K562 (cell line): ENCODE results near the gene OR2F2. TPM values are rescaled to one million over a fixed set of nuclear protein-coding genes. Genes with fewer than 3 reads are reported as not detected.

Experiments used
- CXXC5 ChIP-seq: fragments of 250-450 bp; sonication (Bioruptor Pico); IDR thresholded peaks from 2 replicates; pipeline ENCODE4 v1.8.0; 2022; ENCODE audit warnings: inconsistent platforms, mild to moderate bottlenecking, moderate library complexity
- ETV6 ChIP-seq, 3 experiments: fragments of 150-350 bp in 1 of 3; sonication (generic) in 1 of 3; formaldehyde crosslinking in 1 of 3; IDR thresholded peaks; 2 replicates each; pipeline versions ENCODE4 v1.6.1 to v1.8.0; 2014 to 2022; ENCODE audit warnings: borderline replicate concordance in 2 of 3, low read depth in 2 of 3, antibody characterized with exemption in 1 of 3, low read length in 1 of 3, mild to moderate bottlenecking in 1 of 3, missing genetic modification reagents in 1 of 3
- GTF2B ChIP-seq: IDR thresholded peaks from 2 replicates; pipeline ENCODE4 v1.6.1; 2011; ENCODE audit not compliant: insufficient read length; ENCODE audit errors: extremely low read depth
- HDAC1 ChIP-seq, 2 experiments: fragments of 450-650 bp; IDR thresholded peaks; 2 replicates each; pipeline ENCODE4 v1.6.1; 2016 to 2017; ENCODE audit warnings: inconsistent platforms in 1 of 2, mild to moderate bottlenecking in 1 of 2, moderate library complexity in 1 of 2
- JUND ChIP-seq, 2 experiments: IDR thresholded peaks; 2 replicates in 1 of 2; 3 replicates in 1 of 2; pipeline ENCODE4 v1.6.1; 2011; ENCODE audit warnings: borderline replicate concordance in 2 of 2, low read depth in 2 of 2, low read length in 2 of 2, improper control_type of control experiment in 1 of 2, missing biosample characterization in 1 of 2, missing genetic modification characterization in 1 of 2, missing genetic modification reagents in 1 of 2
- KDM2B ChIP-seq: fragments of 250-450 bp; sonication (Bioruptor Pico); IDR thresholded peaks from 2 replicates; pipeline ENCODE4 v1.8.0; 2021; ENCODE audit warnings: mild to moderate bottlenecking, moderate library complexity
- MBD2 ChIP-seq: sonication (generic); IDR thresholded peaks from 2 replicates; pipeline ENCODE4 v1.6.1; 2016; ENCODE audit warnings: low read depth, borderline replicate concordance
- MXD1 ChIP-seq: fragments of 250-450 bp; sonication (Bioruptor Pico); IDR thresholded peaks from 2 replicates; pipeline ENCODE4 v1.8.0; 2021; ENCODE audit warnings: borderline replicate concordance, mild to moderate bottlenecking, moderate library complexity; ENCODE audit not compliant: poor library complexity, severe bottlenecking
- PTRF ChIP-seq: fragments of 450-650 bp; IDR thresholded peaks from 2 replicates; pipeline ENCODE4 v1.6.1; 2016; ENCODE audit warnings: mild to moderate bottlenecking, missing genetic modification characterization, missing compliant biosample characterization
- RAD21 ChIP-seq, 2 experiments: fragments of 250-450 bp in 1 of 2; fragments of 450-650 bp in 1 of 2; sonication (Bioruptor Pico) in 1 of 2; formaldehyde crosslinking in 1 of 2; IDR thresholded peaks in 1 of 2; conservative IDR thresholded peaks in 1 of 2; 2 replicates each; pipeline versions ENCODE4 v1.4.0 to v1.8.0; 2020 to 2022; ENCODE audit warnings: mild to moderate bottlenecking in 2 of 2, moderate library complexity in 1 of 2
- SIN3B ChIP-seq: fragments of 450-650 bp; IDR thresholded peaks from 2 replicates; pipeline ENCODE4 v1.6.1; 2017; ENCODE audit warnings: low read depth, mild to moderate bottlenecking, moderate library complexity
- SMARCA5 ChIP-seq: fragments of 450-650 bp; IDR thresholded peaks from 2 replicates; pipeline ENCODE4 v1.6.1; 2016
- SOX6 ChIP-seq: fragments of 450-650 bp; IDR thresholded peaks from 2 replicates; pipeline ENCODE4 v1.6.1; 2014; ENCODE audit warnings: mild to moderate bottlenecking
- TAF9B ChIP-seq: fragments of 450-650 bp; IDR thresholded peaks from 2 replicates; pipeline ENCODE4 v1.6.1; 2018; ENCODE audit warnings: mild to moderate bottlenecking; ENCODE audit not compliant: partially characterized antibody
- ZBTB5 ChIP-seq: fragments of 450-650 bp; IDR thresholded peaks from 2 replicates; pipeline ENCODE4 v1.6.1; 2017; ENCODE audit warnings: antibody characterized with exemption
- ZC3H8 ChIP-seq: fragments of 450-650 bp; IDR thresholded peaks from 2 replicates; pipeline ENCODE4 v1.6.1; 2017
- ZNF592 ChIP-seq: fragments of 450-650 bp; IDR thresholded peaks from 2 replicates; pipeline ENCODE4 v1.6.1; 2017; ENCODE audit warnings: antibody characterized with exemption, mild to moderate bottlenecking
- ZNF696 ChIP-seq: fragments of 250-450 bp; sonication (Bioruptor Pico); conservative IDR thresholded peaks from 2 replicates; pipeline ENCODE4 v1.4.0; 2020; ENCODE audit warnings: mild to moderate bottlenecking, moderate library complexity
- polyA plus RNA-seq, 8 experiments: library from polyadenylated mRNA; depleted of rRNA in 4 of 8; stranded (reverse) in 5 of 8; unstranded in 3 of 8; fragments of >200 nt; fragmentation: Nextera tagmentation in 2 of 8; fragmentation: Illumina TruSeq in 1 of 8; extraction: Ambion mirVana in 2 of 8; extraction: Trizol in 1 of 8; gene quantifications; 2 replicates each; pipeline versions ENCODE4 v1.2.1 to v1.2.3, GENCODE V29; 2011 to 2014; ENCODE audit warnings: inconsistent platforms in 1 of 8, missing spikeins in 1 of 8
- total RNA-seq, 7 experiments: library from RNA; depleted of rRNA in 6 of 7; stranded (reverse); fragments of >200 nt in 6 of 7; fragmentation: Illumina TruSeq in 2 of 7; extraction: Trizol in 2 of 7; gene quantifications; 2 replicates each; pipeline versions ENCODE4 v1.2.1 to v1.2.3, GENCODE V29; 2011 to 2021; ENCODE audit warnings: low replicate concordance in 1 of 7

OR2F2 gene
- total and polyA plus RNA-seq, 9 of the 15 experiments (the other 6 are each of a cell fraction or from before 2014, with no cell fraction given): not detected

- TF ChIP-seq MBD2 (peak; percentile 79; the same call in 1 of the 2 replicates), JUND (IDR thresholded peaks at IDR 0.05; ENCODE audit: borderline replicate concordance, low read depth, low read length) (no peak; the same call in 1 of the 2 replicates), JUND (tag; IDR thresholded peaks at IDR 0.05; ENCODE audit: borderline replicate concordance, low read depth, low read length) (no peak; the same call in 2 of the 3 replicates), SOX6 (peak; percentile 44), KDM2B (CRISPR knock-in tag) (no peak; the same call in 1 of the 2 replicates), TAF9B (peak; percentile 69), CXXC5 (CRISPR knock-in tag) (peak; percentile 92), MXD1 (CRISPR knock-in tag) (no peak), SMARCA5 (peak; percentile 76; the same call in 1 of the 2 replicates), HDAC1 (IDR thresholded peaks at IDR 0.05) (peak in 1 of 2 experiments; percentile 86; a peak in 2 of 4 replicates), ZBTB5 (no peak), GTF2B (no peak), ZNF592 (no peak), ZNF696 (CRISPR knock-in tag) (no peak), SIN3B (no peak), PTRF (tag) (no peak), RAD21 (CRISPR knock-in tag; conservative IDR thresholded peaks at IDR 0.05 in 1 of 2, IDR thresholded peaks at IDR 0.05 in 1 of 2) (no peak; a peak in 1 of 4 replicates), ZC3H8 (no peak), ETV6 (IDR thresholded peaks at IDR 0.05; ENCODE audit: borderline replicate concordance in 1 of 2, low read depth in 2 of 2, low read length in 1 of 2) (no peak), ETV6 (CRISPR knock-in tag; IDR thresholded peaks at IDR 0.05; ENCODE audit: borderline replicate concordance) (peak; percentile 87; the same call in 1 of the 2 replicates)
Measured at GRCh38 chr7:143901668-143902331, 33.2 kb upstream of the OR2F2 start, which contains the start of gene TCAF1 (continued).
